HepG2 (cell line): ENCODE data around the gene TNXB. TPM values are rescaled to one million over a fixed set of nuclear protein-coding genes. Genes with fewer than 3 reads are reported as not detected.
A peak's percentile ranks its signal among the peaks of the same experiment; 100 is the strongest.

ENCODE experiments used
- HDAC6 ChIP-seq: fragments of 200-600 bp; sonication (generic); IDR thresholded peaks from 2 replicates; pipeline ENCODE4 v1.7.0; 2017; ENCODE audit warnings: mild to moderate bottlenecking, antibody characterized with exemption, low read length, low read depth
- HOXA3 ChIP-seq: sonication (generic); formaldehyde crosslinking; IDR thresholded peaks from 2 replicates; pipeline ENCODE4 v1.5.0; 2020; ENCODE audit warnings: missing genetic modification reagents
- JUND ChIP-seq: sonication (generic); formaldehyde crosslinking; IDR thresholded peaks from 2 replicates; pipeline ENCODE4 v1.8.0; 2022; ENCODE audit warnings: mild to moderate bottlenecking, missing genetic modification reagents
- MATR3 ChIP-seq: sonication (generic); formaldehyde crosslinking; IDR thresholded peaks from 2 replicates; pipeline ENCODE4 v1.4.0; 2020; ENCODE audit warnings: missing genetic modification reagents
- MAZ ChIP-seq, 2 experiments: sonication (generic) in 1 of 2; formaldehyde crosslinking in 1 of 2; IDR thresholded peaks; 2 replicates each; pipeline versions ENCODE4 v1.5.0 to v1.6.1; 2012 to 2020; ENCODE audit warnings: low read depth in 2 of 2, mild to moderate bottlenecking in 2 of 2, borderline replicate concordance in 1 of 2, improper control_type of control experiment in 1 of 2, low read length in 1 of 2, missing genetic modification reagents in 1 of 2, moderate library complexity in 1 of 2
- MTF2 ChIP-seq: sonication (generic); formaldehyde crosslinking; IDR thresholded peaks from 2 replicates; pipeline ENCODE4 v1.5.0; 2020; ENCODE audit warnings: missing genetic modification reagents, borderline replicate concordance
- RCOR2 ChIP-seq: IDR thresholded peaks from 2 replicates; pipeline ENCODE4 v1.6.1; 2016; ENCODE audit warnings: missing biosample characterization, missing genetic modification reagents
- RXRB ChIP-seq: IDR thresholded peaks from 2 replicates; pipeline ENCODE4 v1.6.1; 2016; ENCODE audit warnings: borderline replicate concordance, missing genetic modification reagents, missing compliant biosample characterization
- SYNCRIP ChIP-seq: fragments of 200-400 bp; formaldehyde crosslinking; IDR thresholded peaks from 2 replicates; pipeline ENCODE4 v1.6.1; 2018; ENCODE audit warnings: mild to moderate bottlenecking, low read depth, low read length; ENCODE audit not compliant: insufficient read depth
- ZBTB38 ChIP-seq: sonication (generic); formaldehyde crosslinking; IDR thresholded peaks from 2 replicates; pipeline ENCODE4 v1.5.1; 2020; ENCODE audit warnings: mild to moderate bottlenecking, missing genetic modification reagents
- ZNF296 ChIP-seq: sonication (generic); formaldehyde crosslinking; conservative IDR thresholded peaks from 2 replicates; pipeline ENCODE4 v1.5.0; 2020; ENCODE audit warnings: mild to moderate bottlenecking, missing genetic modification reagents
- ZNF543 ChIP-seq: sonication (generic); formaldehyde crosslinking; IDR thresholded peaks from 2 replicates; pipeline ENCODE4 v1.4.0; 2020; ENCODE audit warnings: mild to moderate bottlenecking, missing genetic modification reagents
- ZNF589 ChIP-seq: sonication (generic); formaldehyde crosslinking; conservative IDR thresholded peaks from 2 replicates; pipeline ENCODE4 v1.8.0; 2022; ENCODE audit warnings: mild to moderate bottlenecking, moderate library complexity, missing genetic modification reagents
- ZNF792 ChIP-seq: IDR thresholded peaks from 2 replicates; pipeline ENCODE4 v1.6.1; 2016
- ZSCAN20 ChIP-seq: sonication (generic); formaldehyde crosslinking; IDR thresholded peaks from 2 replicates; pipeline ENCODE4 v1.4.0; 2020; ENCODE audit warnings: missing genetic modification reagents, mild to moderate bottlenecking, borderline replicate concordance
- ZSCAN31 ChIP-seq: sonication (generic); formaldehyde crosslinking; IDR thresholded peaks from 2 replicates; pipeline ENCODE4 v1.5.0; 2020; ENCODE audit warnings: low read depth, mild to moderate bottlenecking, missing genetic modification reagents
- polyA plus RNA-seq, 8 experiments: library from polyadenylated mRNA; depleted of rRNA in 3 of 8; stranded (reverse) in 7 of 8; unstranded in 1 of 8; fragments of >200 nt; fragmentation: Illumina TruSeq in 4 of 8; extraction: Trizol in 4 of 8; gene quantifications; 2 replicates each; pipeline versions ENCODE4 v1.2.1 to v1.2.3, GENCODE V29; 2011 to 2016; ENCODE audit warnings: low read depth in 4 of 8, missing spikeins in 1 of 8, mixed read lengths in 1 of 8; ENCODE audit not compliant: insufficient read depth in 1 of 8
- total RNA-seq, 5 experiments: library from RNA; depleted of rRNA; stranded (reverse); fragments of >200 nt; fragmentation: Illumina TruSeq; extraction: Trizol; gene quantifications; 2 replicates each; pipeline ENCODE4 v1.2.3, GENCODE V29; 2016; ENCODE audit warnings: low read depth in 1 of 5
- TF ChIP-seq, protein P1 (sequence below): sonication (generic); formaldehyde crosslinking; IDR thresholded peaks from 2 replicates; pipeline ENCODE4 v1.8.0; 2022; ENCODE audit warnings: mild to moderate bottlenecking, missing genetic modification reagents, borderline replicate concordance
- TF ChIP-seq, protein P2 (sequence below): sonication (generic); formaldehyde crosslinking; conservative IDR thresholded peaks from 2 replicates; pipeline ENCODE4 v1.4.0; 2020; ENCODE audit warnings: missing genetic modification reagents
- TF ChIP-seq, protein P3 (sequence below): sonication (generic); formaldehyde crosslinking; IDR thresholded peaks from 2 replicates; pipeline ENCODE4 v1.5.0; 2020; ENCODE audit warnings: mild to moderate bottlenecking, missing genetic modification reagents

The TNXB gene
- total and polyA plus RNA-seq, 2 of the 13 experiments (the other 11 are each of a cell fraction or from before 2014, with no cell fraction given): 1.6 to 2.7 TPM

DNA sequence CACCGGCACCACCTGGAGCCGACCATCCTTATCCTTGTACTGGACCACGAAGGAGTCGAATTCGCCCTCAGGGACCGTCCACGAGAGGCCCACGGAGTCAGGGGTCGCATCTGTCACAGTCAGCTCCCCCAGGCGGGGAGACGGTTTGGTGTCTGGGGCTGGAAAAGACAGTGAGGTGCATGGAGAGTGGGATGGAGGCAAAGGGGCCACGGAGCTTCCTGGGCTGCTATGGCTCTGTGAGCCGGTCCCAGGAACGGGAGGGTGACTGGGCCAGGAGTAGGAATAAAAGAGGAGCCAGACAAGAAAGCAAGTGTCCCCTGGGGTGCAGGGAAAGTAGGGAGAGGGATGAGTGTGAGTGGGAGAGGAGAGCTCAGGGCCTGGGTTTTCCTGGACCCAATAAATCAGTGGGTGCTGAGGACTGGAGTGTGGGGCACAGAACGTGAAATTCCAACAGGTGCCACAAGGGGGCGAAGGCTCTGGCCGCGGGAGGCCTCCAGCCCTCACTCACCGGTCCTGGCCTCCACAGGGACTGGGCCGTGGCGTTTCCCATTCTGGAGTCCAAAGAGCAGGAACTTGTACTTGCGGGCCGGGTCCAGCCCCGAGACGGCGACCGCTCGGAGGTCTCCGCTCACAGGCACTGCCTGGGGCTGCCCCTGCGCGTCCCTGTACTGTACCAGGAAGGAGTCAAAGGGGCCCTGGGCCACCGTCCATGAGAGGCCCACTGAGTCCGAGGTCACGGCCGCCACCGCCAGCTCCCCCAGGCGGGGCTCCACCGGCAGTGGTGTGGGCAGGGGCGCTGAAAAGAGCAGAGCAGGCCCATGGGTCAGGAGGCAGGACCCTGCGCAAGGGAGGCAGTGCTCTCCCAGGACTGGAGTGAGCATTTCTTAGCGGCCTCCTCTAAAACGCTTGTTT is 61.0 kb downstream of the TNXB start (continued):
- TF ChIP-seq RCOR2 (no peak), HOXA3 (CRISPR knock-in tag) (peak; percentile 90), ZNF589 (CRISPR knock-in tag) (no peak), ZNF792 (CRISPR knock-in tag) (peak; percentile 41; the same call in 1 of the 2 replicates), ZNF543 (CRISPR knock-in tag) (peak; percentile 86; the same call in 1 of the 2 replicates), ZNF296 (CRISPR knock-in tag) (no peak; the same call in 1 of the 2 replicates), MTF2 (CRISPR knock-in tag) (0 out of 2 replicates have a peak, but pooled peaks have one; percentile 63), RXRB (CRISPR knock-in tag) (peak; percentile 75), ZSCAN20 (CRISPR knock-in tag) (0 out of 2 replicates have a peak, but pooled peaks have one; percentile 75), MATR3 (no peak; the same call in 1 of the 2 replicates), JUND (no peak), HDAC6 (no peak), SYNCRIP (no peak), ZBTB38 (peak; percentile 13; the same call in 1 of the 2 replicates), MAZ (IDR thresholded peaks at IDR 0.05; ENCODE audit: borderline replicate concordance, low read depth, low read length) (no peak; the same call in 1 of the 2 replicates), MAZ (CRISPR knock-in tag; IDR thresholded peaks at IDR 0.05; ENCODE audit: low read depth) (peak; percentile 77), ZSCAN31 (no peak; the same call in 1 of the 2 replicates)
- TF ChIP-seq, protein P1, sequence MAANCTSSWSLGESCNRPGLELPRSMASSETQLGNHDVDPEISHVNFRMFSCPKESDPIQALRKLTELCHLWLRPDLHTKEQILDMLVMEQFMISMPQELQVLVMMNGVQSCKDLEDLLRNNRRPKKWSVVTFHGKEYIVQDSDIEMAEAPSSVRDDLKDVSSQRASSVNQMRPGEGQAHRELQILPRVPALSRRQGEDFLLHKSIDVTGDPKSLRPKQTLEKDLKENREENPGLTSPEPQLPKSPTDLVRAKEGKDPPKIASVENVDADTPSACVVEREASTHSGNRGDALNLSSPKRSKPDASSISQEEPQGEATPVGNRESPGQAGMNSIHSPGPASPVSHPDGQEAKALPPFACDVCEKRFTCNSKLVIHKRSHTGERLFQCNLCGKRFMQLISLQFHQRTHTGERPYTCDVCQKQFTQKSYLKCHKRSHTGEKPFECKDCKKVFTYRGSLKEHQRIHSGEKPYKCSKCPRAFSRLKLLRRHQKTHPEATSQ: peak; percentile 38; the same call in 1 of the 2 replicates
- TF ChIP-seq, protein P2, sequence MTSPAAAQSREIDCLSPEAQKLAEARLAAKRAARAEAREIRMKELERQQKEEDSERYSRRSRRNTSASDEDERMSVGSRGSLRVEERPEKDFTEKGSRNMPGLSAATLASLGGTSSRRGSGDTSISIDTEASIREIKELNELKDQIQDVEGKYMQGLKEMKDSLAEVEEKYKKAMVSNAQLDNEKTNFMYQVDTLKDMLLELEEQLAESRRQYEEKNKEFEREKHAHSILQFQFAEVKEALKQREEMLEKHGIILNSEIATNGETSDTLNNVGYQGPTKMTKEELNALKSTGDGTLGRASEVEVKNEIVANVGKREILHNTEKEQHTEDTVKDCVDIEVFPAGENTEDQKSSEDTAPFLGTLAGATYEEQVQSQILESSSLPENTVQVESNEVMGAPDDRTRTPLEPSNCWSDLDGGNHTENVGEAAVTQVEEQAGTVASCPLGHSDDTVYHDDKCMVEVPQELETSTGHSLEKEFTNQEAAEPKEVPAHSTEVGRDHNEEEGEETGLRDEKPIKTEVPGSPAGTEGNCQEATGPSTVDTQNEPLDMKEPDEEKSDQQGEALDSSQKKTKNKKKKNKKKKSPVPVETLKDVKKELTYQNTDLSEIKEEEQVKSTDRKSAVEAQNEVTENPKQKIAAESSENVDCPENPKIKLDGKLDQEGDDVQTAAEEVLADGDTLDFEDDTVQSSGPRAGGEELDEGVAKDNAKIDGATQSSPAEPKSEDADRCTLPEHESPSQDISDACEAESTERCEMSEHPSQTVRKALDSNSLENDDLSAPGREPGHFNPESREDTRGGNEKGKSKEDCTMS (CRISPR knock-in tag): no peak
- TF ChIP-seq, protein P3, sequence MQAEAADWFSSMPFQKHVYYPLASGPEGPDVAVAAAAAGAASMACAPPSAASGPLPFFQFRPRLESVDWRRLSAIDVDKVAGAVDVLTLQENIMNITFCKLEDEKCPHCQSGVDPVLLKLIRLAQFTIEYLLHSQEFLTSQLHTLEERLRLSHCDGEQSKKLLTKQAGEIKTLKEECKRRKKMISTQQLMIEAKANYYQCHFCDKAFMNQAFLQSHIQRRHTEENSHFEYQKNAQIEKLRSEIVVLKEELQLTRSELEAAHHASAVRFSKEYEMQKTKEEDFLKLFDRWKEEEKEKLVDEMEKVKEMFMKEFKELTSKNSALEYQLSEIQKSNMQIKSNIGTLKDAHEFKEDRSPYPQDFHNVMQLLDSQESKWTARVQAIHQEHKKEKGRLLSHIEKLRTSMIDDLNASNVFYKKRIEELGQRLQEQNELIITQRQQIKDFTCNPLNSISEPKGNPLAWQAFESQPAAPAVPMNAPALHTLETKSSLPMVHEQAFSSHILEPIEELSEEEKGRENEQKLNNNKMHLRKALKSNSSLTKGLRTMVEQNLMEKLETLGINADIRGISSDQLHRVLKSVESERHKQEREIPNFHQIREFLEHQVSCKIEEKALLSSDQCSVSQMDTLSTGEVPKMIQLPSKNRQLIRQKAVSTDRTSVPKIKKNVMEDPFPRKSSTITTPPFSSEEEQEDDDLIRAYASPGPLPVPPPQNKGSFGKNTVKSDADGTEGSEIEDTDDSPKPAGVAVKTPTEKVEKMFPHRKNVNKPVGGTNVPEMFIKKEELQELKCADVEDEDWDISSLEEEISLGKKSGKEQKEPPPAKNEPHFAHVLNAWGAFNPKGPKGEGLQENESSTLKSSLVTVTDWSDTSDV: 0 out of 2 replicates have a peak, but pooled peaks have one; percentile 57
